HepG2 (cell line): ENCODE results near the gene CXCR5. TPM values are rescaled to one million over a fixed set of nuclear protein-coding genes. Genes with fewer than 3 reads are reported as not detected.

ENCODE experiments used
- ATM ChIP-seq: fragments of 450-650 bp; IDR thresholded peaks from 2 replicates; pipeline ENCODE4 v1.7.1; 2017; ENCODE audit warnings: mild to moderate bottlenecking, borderline replicate concordance
- CBX2 ChIP-seq, 2 experiments: fragments of 200-600 bp in 1 of 2; sonication (generic); formaldehyde crosslinking in 1 of 2; IDR thresholded peaks; 2 replicates each; pipeline versions ENCODE4 v1.7.0 to v1.8.1; 2018 to 2022; ENCODE audit warnings: low read depth in 2 of 2, low read length in 1 of 2, mild to moderate bottlenecking in 1 of 2, missing genetic modification reagents in 1 of 2
- CEBPG ChIP-seq: IDR thresholded peaks from 2 replicates; pipeline ENCODE4 v1.6.1; 2016
- ETV5 ChIP-seq: IDR thresholded peaks from 2 replicates; pipeline ENCODE4 v1.6.1; 2018; ENCODE audit warnings: missing biosample characterization, missing genetic modification reagents, inconsistent platforms, borderline replicate concordance
- FOXK2 ChIP-seq: fragments of 450-650 bp; IDR thresholded peaks from 2 replicates; pipeline ENCODE4 v1.6.1; 2016
- NR2F2 ChIP-seq: IDR thresholded peaks from 2 replicates; pipeline ENCODE4 v1.6.1; 2012; ENCODE audit warnings: low read depth, inconsistent platforms, borderline replicate concordance
- NR2F6 ChIP-seq, 2 experiments: IDR thresholded peaks; 2 replicates each; pipeline ENCODE4 v1.6.1; 2016; ENCODE audit warnings: antibody characterized with exemption in 1 of 2, mild to moderate bottlenecking in 1 of 2
- PHF5A ChIP-seq: IDR thresholded peaks from one replicate; pipeline ENCODE4 v1.6.1; 2018; ENCODE audit warnings: low read depth, missing genetic modification reagents; ENCODE audit not compliant: unreplicated experiment
- POLR2AphosphoS5 ChIP-seq: IDR thresholded peaks from 2 replicates; pipeline ENCODE4 v1.6.1; 2012; ENCODE audit warnings: low read depth, low read length
- REST ChIP-seq, 2 experiments: IDR thresholded peaks; 2 replicates each; pipeline ENCODE4 v1.6.1; 2011 to 2012; ENCODE audit warnings: low read length in 2 of 2, borderline replicate concordance in 1 of 2, low read depth in 1 of 2, mild to moderate bottlenecking in 1 of 2, moderate library complexity in 1 of 2
- RFX1 ChIP-seq: fragments of 450-650 bp; IDR thresholded peaks from 2 replicates; pipeline ENCODE4 v1.6.1; 2017
- SNRNP70 ChIP-seq: fragments of 200-400 bp; formaldehyde crosslinking; IDR thresholded peaks from 2 replicates; pipeline ENCODE4 v1.6.1; 2017; ENCODE audit warnings: mild to moderate bottlenecking, low read depth, low read length, moderate library complexity
- YY1 ChIP-seq: IDR thresholded peaks from 2 replicates; pipeline ENCODE4 v1.6.1; 2011; ENCODE audit warnings: low read length, low read depth, moderate library complexity, mild to moderate bottlenecking; ENCODE audit not compliant: insufficient read depth, insufficient replicate concordance
- ZBTB43 ChIP-seq: sonication (generic); formaldehyde crosslinking; conservative IDR thresholded peaks from 2 replicates; pipeline ENCODE4 v1.4.0; 2020; ENCODE audit warnings: missing genetic modification reagents
- ZGPAT ChIP-seq: IDR thresholded peaks from 2 replicates; pipeline ENCODE4 v1.6.1; 2016; ENCODE audit warnings: mild to moderate bottlenecking
- ZNF234 ChIP-seq: sonication (generic); formaldehyde crosslinking; conservative IDR thresholded peaks from 2 replicates; pipeline ENCODE4 v1.5.1; 2020; ENCODE audit warnings: mild to moderate bottlenecking, missing genetic modification reagents
- ZNF414 ChIP-seq: sonication (generic); formaldehyde crosslinking; IDR thresholded peaks from 2 replicates; pipeline ENCODE4 v1.5.0; 2020; ENCODE audit warnings: missing genetic modification reagents
- ZNF574 ChIP-seq: sonication (generic); formaldehyde crosslinking; IDR thresholded peaks from 2 replicates; pipeline ENCODE4 v1.4.0; 2020; ENCODE audit warnings: missing genetic modification reagents
- ZNF83 ChIP-seq: sonication (generic); formaldehyde crosslinking; IDR thresholded peaks from 2 replicates; pipeline ENCODE4 v1.4.0; 2020; ENCODE audit warnings: missing genetic modification reagents, mild to moderate bottlenecking, borderline replicate concordance
- polyA plus RNA-seq, 8 experiments: library from polyadenylated mRNA; depleted of rRNA in 3 of 8; stranded (reverse) in 7 of 8; unstranded in 1 of 8; fragments of >200 nt; fragmentation: Illumina TruSeq in 4 of 8; extraction: Trizol in 4 of 8; gene quantifications; 2 replicates each; pipeline versions ENCODE4 v1.2.1 to v1.2.3, GENCODE V29; 2011 to 2016; ENCODE audit warnings: low read depth in 4 of 8, missing spikeins in 1 of 8, mixed read lengths in 1 of 8; ENCODE audit not compliant: insufficient read depth in 1 of 8
- total RNA-seq, 5 experiments: library from RNA; depleted of rRNA; stranded (reverse); fragments of >200 nt; fragmentation: Illumina TruSeq; extraction: Trizol; gene quantifications; 2 replicates each; pipeline ENCODE4 v1.2.3, GENCODE V29; 2016; ENCODE audit warnings: low read depth in 1 of 5

The CXCR5 gene
- total and polyA plus RNA-seq, 2 of the 13 experiments (the other 11 are each of a cell fraction or from before 2014, with no cell fraction given) = not detected

GRCh38 chr11:118911113-118911879, 27.6 kb downstream of the CXCR5 start (continued):
- TF ChIP-seq REST (IDR thresholded peaks at IDR 0.05; ENCODE audit: borderline replicate concordance in 1 of 2, low read depth in 1 of 2, low read length in 2 of 2) = no peak
- TF ChIP-seq CBX2 (IDR thresholded peaks at IDR 0.05; ENCODE audit: low read depth, low read length) = no peak
- TF ChIP-seq CBX2 (CRISPR knock-in tag; IDR thresholded peaks at IDR 0.05; ENCODE audit: low read depth) = no peak
- no peak for TF ChIP-seq SNRNP70
- no peak for TF ChIP-seq POLR2AphosphoS5
- TF ChIP-seq NR2F2 = no peak
- no peak for TF ChIP-seq PHF5A (CRISPR knock-in tag)
- TF ChIP-seq ZGPAT (CRISPR knock-in tag) = 0 out of 2 replicates have a peak, but pooled peaks have one; percentile 29
- peak; percentile 94 for TF ChIP-seq ZNF414 (CRISPR knock-in tag)
- no peak for TF ChIP-seq CEBPG (CRISPR knock-in tag)
- TF ChIP-seq ZBTB43 (CRISPR knock-in tag) = no peak
- TF ChIP-seq NR2F6 (IDR thresholded peaks at IDR 0.05) = peak; percentile 60
- TF ChIP-seq NR2F6 (CRISPR knock-in tag; IDR thresholded peaks at IDR 0.05) = peak; percentile 68
- TF ChIP-seq ZNF83 (CRISPR knock-in tag) = no peak
- peak; percentile 12 for TF ChIP-seq YY1
- TF ChIP-seq ZNF234 (CRISPR knock-in tag) = no peak
- TF ChIP-seq RFX1 = no peak
- TF ChIP-seq ZNF574 (CRISPR knock-in tag) = no peak
- TF ChIP-seq FOXK2 = no peak
- no peak for TF ChIP-seq ATM
- no peak; the same call in 1 of the 2 replicates for TF ChIP-seq ETV5 (CRISPR knock-in tag)
